KMS-11 (cell line): ENCODE data around the gene TBC1D14.

Experiments
- H2AFZ ChIP-seq: fragments of 200-600 bp; sonication (generic); 2 replicates; pipeline ENCODE4 v1.6.1; 2016; ENCODE audit warnings: antibody characterized with exemption, mixed run types, low read depth
- H3K27ac ChIP-seq: fragments of 200-600 bp; sonication (generic); 2 replicates; pipeline ENCODE4 v1.6.1; 2016; ENCODE audit warnings: mild to moderate bottlenecking, mixed run types
- H3K27me3 ChIP-seq: fragments of 200-600 bp; sonication (generic); 2 replicates; pipeline ENCODE4 v1.6.1; 2017; ENCODE audit warnings: mild to moderate bottlenecking, low read depth, mixed run types, moderate library complexity; ENCODE audit not compliant: insufficient read depth
- H3K36me3 ChIP-seq: fragments of 200-600 bp; sonication (generic); 2 replicates; pipeline ENCODE4 v1.6.1; 2017; ENCODE audit warnings: mild to moderate bottlenecking, mixed run types; ENCODE audit not compliant: insufficient read depth
- H3K4me1 ChIP-seq: fragments of 200-600 bp; sonication (generic); 2 replicates; pipeline ENCODE4 v1.6.1; 2016; ENCODE audit warnings: mild to moderate bottlenecking, low read depth, mixed run types; ENCODE audit not compliant: poor library complexity, severe bottlenecking
- H3K4me2 ChIP-seq: fragments of 200-600 bp; sonication (generic); 2 replicates; pipeline ENCODE4 v1.7.0; 2016; ENCODE audit warnings: mild to moderate bottlenecking, mixed run types
- H3K4me3 ChIP-seq: fragments of 200-600 bp; sonication (generic); IDR thresholded peaks from 2 replicates; pipeline ENCODE4 v1.6.1; 2017; ENCODE audit warnings: low read depth, low read length, mixed read lengths; ENCODE audit not compliant: insufficient read depth
- H3K79me2 ChIP-seq: fragments of 200-600 bp; sonication (generic); 2 replicates; pipeline ENCODE4 v1.6.1; 2016; ENCODE audit warnings: low read depth, mixed run types; ENCODE audit not compliant: insufficient read depth
- H3K9ac ChIP-seq: fragments of 200-600 bp; sonication (generic); 2 replicates; pipeline ENCODE4 v1.6.1; 2016; ENCODE audit warnings: mild to moderate bottlenecking, mixed run types
- H4K20me1 ChIP-seq: fragments of 200-600 bp; sonication (generic); 2 replicates; pipeline ENCODE4 v1.6.1; 2016; ENCODE audit warnings: mild to moderate bottlenecking, mixed run types; ENCODE audit not compliant: insufficient read depth
- TF ChIP-seq, protein P1 (sequence below): fragments of 200-600 bp; sonication (generic); conservative IDR thresholded peaks from 2 replicates; pipeline ENCODE4 v1.6.1; 2017; ENCODE audit warnings: low read depth, mild to moderate bottlenecking, antibody characterized with exemption, low read length, moderate library complexity, mixed read lengths

The TBC1D14 gene

DNA sequence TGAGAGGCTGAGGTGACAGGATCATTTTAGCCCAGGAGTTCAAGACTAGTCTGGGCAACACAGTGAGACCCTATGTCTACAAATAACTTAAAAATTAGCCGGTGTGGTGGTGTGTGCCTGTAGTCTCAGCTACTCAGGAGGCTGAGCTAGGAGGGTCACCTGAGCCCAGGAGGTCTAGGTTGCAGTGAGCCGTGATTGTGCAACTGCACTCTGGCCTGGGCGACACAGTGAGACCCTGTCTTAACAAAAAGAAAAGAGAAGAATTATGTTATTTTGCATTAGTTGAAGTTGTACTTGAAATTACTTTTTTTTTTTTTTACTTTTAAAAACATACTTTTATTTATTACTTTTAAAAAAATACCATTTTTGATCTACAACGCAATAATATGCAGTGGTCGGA is 111.7 kb downstream of the TBC1D14 start:
- H3K79me2 ChIP-seq = no peaks in the 10 kb centered on the region
- no peak overlapping the region for H3K9ac ChIP-seq
- H3K4me2 ChIP-seq = no peak overlapping the region
- no peak overlapping the region for H2AFZ ChIP-seq
- no peaks in the 10 kb centered on the region for H4K20me1 ChIP-seq
- TF ChIP-seq, protein P1, sequence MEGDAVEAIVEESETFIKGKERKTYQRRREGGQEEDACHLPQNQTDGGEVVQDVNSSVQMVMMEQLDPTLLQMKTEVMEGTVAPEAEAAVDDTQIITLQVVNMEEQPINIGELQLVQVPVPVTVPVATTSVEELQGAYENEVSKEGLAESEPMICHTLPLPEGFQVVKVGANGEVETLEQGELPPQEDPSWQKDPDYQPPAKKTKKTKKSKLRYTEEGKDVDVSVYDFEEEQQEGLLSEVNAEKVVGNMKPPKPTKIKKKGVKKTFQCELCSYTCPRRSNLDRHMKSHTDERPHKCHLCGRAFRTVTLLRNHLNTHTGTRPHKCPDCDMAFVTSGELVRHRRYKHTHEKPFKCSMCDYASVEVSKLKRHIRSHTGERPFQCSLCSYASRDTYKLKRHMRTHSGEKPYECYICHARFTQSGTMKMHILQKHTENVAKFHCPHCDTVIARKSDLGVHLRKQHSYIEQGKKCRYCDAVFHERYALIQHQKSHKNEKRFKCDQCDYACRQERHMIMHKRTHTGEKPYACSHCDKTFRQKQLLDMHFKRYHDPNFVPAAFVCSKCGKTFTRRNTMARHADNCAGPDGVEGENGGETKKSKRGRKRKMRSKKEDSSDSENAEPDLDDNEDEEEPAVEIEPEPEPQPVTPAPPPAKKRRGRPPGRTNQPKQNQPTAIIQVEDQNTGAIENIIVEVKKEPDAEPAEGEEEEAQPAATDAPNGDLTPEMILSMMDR = no peak
- no peaks in the 10 kb centered on the region for H3K36me3 ChIP-seq
- no peaks in the 10 kb centered on the region for H3K4me1 ChIP-seq
- no peak overlapping the region for H3K4me3 ChIP-seq
- no peaks in the 10 kb centered on the region for H3K27me3 ChIP-seq
- no peak overlapping the region for H3K27ac ChIP-seq

DNA sequence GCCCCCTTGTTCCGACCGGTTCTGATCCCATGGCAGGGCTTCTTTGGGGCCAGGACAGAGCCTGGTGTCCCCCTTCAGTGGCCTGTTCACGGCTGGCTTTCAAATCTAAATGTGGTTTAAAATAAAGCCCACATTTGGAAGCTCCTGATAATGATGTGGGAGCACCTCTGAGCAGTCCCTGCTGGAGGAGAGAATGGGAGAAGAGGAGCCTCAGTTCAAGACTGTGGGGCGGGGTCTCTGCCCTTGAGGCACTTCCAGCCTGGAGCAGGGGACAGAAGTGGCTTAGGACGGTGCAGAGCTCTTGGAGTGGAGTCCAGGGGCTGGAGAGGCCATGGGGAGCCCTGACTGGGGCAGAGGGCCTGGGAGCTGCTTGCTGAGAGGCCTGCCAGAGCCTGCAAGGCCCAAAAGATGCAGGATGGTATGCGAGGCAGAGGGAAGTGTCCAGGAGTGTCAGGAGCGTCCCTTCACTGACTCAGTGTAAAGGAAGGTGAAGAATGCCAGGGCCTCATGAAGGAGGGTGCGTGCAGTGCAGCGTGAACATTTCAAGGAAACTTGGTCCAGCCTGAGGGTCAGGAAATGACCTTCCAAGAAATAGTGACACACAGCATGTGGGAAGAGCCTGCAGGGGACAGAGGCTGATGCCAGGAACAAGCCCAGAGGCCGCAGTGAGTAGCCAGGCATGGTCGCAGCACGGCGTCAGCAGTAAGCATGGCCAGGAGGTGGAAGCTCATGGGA is 112.5 kb downstream of the TBC1D14 start:
- Histone ChIP-seq H3K79me2 (no peaks in the 10 kb centered on the region), H3K4me3 (no peak overlapping the region), H3K9ac (no peak overlapping the region), H2AFZ (no peak overlapping the region), H3K36me3 (no peaks in the 10 kb centered on the region), H3K27me3 (no peaks in the 10 kb centered on the region), H3K4me2 (no peak overlapping the region), H3K27ac (no peak overlapping the region), H4K20me1 (no peaks in the 10 kb centered on the region), H3K4me1 (no peaks in the 10 kb centered on the region)
- TF ChIP-seq, protein P1 = no peak

DNA sequence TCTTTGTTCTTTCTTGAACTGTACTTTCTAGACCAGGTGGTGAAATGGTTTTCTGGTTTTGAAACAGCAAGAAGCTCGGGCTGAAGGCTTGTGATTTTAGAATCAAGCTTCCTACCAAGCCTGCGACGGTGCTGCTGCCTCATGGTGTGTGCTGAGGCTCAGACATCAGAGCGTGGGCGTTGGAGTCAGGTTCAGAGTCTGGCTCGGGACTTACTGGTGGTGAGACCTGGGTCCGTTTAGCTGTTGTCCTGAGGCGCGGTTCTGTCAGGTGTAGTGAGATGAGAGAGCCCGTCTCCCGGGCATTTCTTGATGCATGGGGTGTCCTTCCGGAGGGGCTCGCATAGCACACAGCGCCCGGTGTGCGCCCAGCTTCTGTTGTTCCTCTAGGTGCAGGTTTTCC is 113.9 kb downstream of the TBC1D14 start:
- no peaks in the 10 kb centered on the region for H4K20me1 ChIP-seq
- H3K27ac ChIP-seq = no peak overlapping the region
- H3K9ac ChIP-seq = no peak overlapping the region
- no peaks in the 10 kb centered on the region for H3K4me1 ChIP-seq
- TF ChIP-seq, protein P1 = no peak
- H3K4me2 ChIP-seq = no peak overlapping the region
- no peaks in the 10 kb centered on the region for H3K79me2 ChIP-seq
- no peaks in the 10 kb centered on the region for H3K36me3 ChIP-seq
- no peak overlapping the region for H2AFZ ChIP-seq
- H3K4me3 ChIP-seq = no peak overlapping the region
- no peaks in the 10 kb centered on the region for H3K27me3 ChIP-seq

DNA sequence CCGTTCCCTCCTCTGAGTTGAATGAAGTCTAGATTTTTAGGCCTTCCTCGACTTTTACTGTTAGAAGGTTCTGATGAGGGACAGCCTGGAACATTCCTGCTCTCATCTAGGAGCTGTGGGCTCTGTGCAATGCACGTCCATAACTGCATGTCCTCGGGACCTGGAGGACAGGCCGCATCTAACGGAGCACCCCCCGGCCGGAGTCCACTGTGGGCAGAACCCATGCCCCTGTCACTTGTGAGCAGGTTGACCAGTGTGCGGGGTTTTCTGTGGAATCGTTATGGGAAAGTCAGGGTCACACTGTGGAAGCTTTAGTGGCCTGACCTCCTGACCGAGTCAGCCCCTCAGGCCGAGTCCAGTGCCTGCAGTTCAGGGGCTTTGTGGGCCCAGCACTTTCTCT is 114.3 kb downstream of the TBC1D14 start:
- Histone ChIP-seq H2AFZ (no peak overlapping the region), H3K9ac (no peak overlapping the region), H3K79me2 (no peaks in the 10 kb centered on the region), H3K4me1 (no peaks in the 10 kb centered on the region), H3K4me2 (no peak overlapping the region), H4K20me1 (no peaks in the 10 kb centered on the region), H3K27ac (no peak overlapping the region), H3K27me3 (no peaks in the 10 kb centered on the region), H3K4me3 (no peak overlapping the region), H3K36me3 (no peaks in the 10 kb centered on the region)
- TF ChIP-seq, protein P1 = no peak
